Neural cell (in vitro differentiated cells): ENCODE data around the gene P2RX6. TPM values are rescaled to one million over a fixed set of nuclear protein-coding genes. Genes with fewer than 3 reads are reported as not detected.

Source experiments
- H2AFZ ChIP-seq: fragments of 200-600, 300-800 bp; sonication (generic), shearing (Covaris generic); 2 replicates; pipeline ENCODE4 v1.6.0; 2014; ENCODE audit warnings: low read depth, mild to moderate bottlenecking, antibody characterized with exemption, low read length, moderate library complexity
- H3F3A ChIP-seq: fragments of 200-600 bp; shearing (Covaris generic); 2 replicates; pipeline ENCODE4 v1.6.1; 2016; ENCODE audit warnings: mild to moderate bottlenecking, moderate library complexity, mixed read lengths, antibody characterized with exemption, low read length; ENCODE audit not compliant: insufficient read depth, poor library complexity, severe bottlenecking
- H3K27ac ChIP-seq: fragments of 200-600, 300-800 bp; sonication (generic), shearing (Covaris generic); 2 replicates; pipeline ENCODE4 v1.5.1; 2014; ENCODE audit warnings: mild to moderate bottlenecking, low read length, moderate library complexity
- H3K27me3 ChIP-seq: fragments of 300-800, 200-600 bp; sonication (generic), shearing (Covaris generic); 2 replicates; pipeline ENCODE4 v1.6.0; 2014; ENCODE audit warnings: mild to moderate bottlenecking, low read depth, low read length, moderate library complexity; ENCODE audit not compliant: insufficient read depth
- H3K36me3 ChIP-seq: fragments of 300-800, 200-600 bp; sonication (generic), shearing (Covaris generic); 2 replicates; pipeline ENCODE4 v1.5.1; 2014; ENCODE audit warnings: mild to moderate bottlenecking, antibody characterized with exemption, low read length, moderate library complexity; ENCODE audit not compliant: insufficient read depth
- H3K4me2 ChIP-seq: fragments of 300-800, 200-600 bp; sonication (generic), shearing (Covaris generic); 2 replicates; pipeline ENCODE4 v1.6.0; 2014; ENCODE audit warnings: mild to moderate bottlenecking, low read length
- H3K4me3 ChIP-seq: fragments of 300-800, 200-600 bp; sonication (generic), shearing (Covaris generic); 2 replicates; pipeline ENCODE4 v1.5.1; 2014; ENCODE audit warnings: mild to moderate bottlenecking, low read length, moderate library complexity
- H3K79me2 ChIP-seq: fragments of 200-600 bp; shearing (Covaris generic); replicated peaks from 2 replicates; pipeline ENCODE4 v1.6.0; 2014; ENCODE audit warnings: mild to moderate bottlenecking, low read length, moderate library complexity; ENCODE audit not compliant: insufficient read depth
- H3K9ac ChIP-seq: fragments of 300-800, 200-600 bp; sonication (generic), shearing (Covaris generic); 2 replicates; pipeline ENCODE4 v1.6.1; 2016; ENCODE audit warnings: mild to moderate bottlenecking, low read length, mixed read lengths
- H3K9me2 ChIP-seq: fragments of 200-600 bp; shearing (Covaris generic); 2 replicates; pipeline ENCODE4 v1.6.1; 2016; ENCODE audit warnings: mild to moderate bottlenecking, low read length, mixed read lengths; ENCODE audit not compliant: insufficient read depth
- H3K9me3 ChIP-seq: fragments of 200-600, 300-800 bp; sonication (generic), shearing (Covaris generic); 2 replicates; pipeline ENCODE4 v1.6.1; 2016; ENCODE audit warnings: mild to moderate bottlenecking, mixed run types, low read length, moderate library complexity, mixed read lengths
- H4K20me1 ChIP-seq: fragments of 200-600 bp; shearing (Covaris generic); 2 replicates; pipeline ENCODE4 v1.6.1; 2016; ENCODE audit warnings: mild to moderate bottlenecking, mixed run types; ENCODE audit not compliant: insufficient read depth
- CTCF ChIP-seq: fragments of 450-650 bp; IDR thresholded peaks from 2 replicates; pipeline ENCODE4 v1.5.1; 2014; ENCODE audit warnings: antibody characterized with exemption, mild to moderate bottlenecking, moderate library complexity; ENCODE audit not compliant: poor library complexity, severe bottlenecking
- EZH2 ChIP-seq: fragments of 200-600, 300-800 bp; shearing (Covaris generic), sonication (generic); IDR thresholded peaks from 2 replicates; pipeline ENCODE4 v1.6.1; 2014; ENCODE audit warnings: antibody characterized with exemption, low read length, borderline replicate concordance, mild to moderate bottlenecking; ENCODE audit not compliant: insufficient read depth, poor library complexity, severe bottlenecking
- MXI1 ChIP-seq: fragments of 450-650 bp; conservative IDR thresholded peaks from 2 replicates; pipeline ENCODE4 v1.6.1; 2014; ENCODE audit warnings: antibody characterized with exemption, mild to moderate bottlenecking; ENCODE audit not compliant: poor library complexity, severe bottlenecking
- POLR2AphosphoS5 ChIP-seq: IDR thresholded peaks from 2 replicates; pipeline ENCODE4 v1.6.1; 2012
- RAD21 ChIP-seq: fragments of 450-650 bp; conservative IDR thresholded peaks from 2 replicates; pipeline ENCODE4 v1.6.1; 2014; ENCODE audit warnings: antibody characterized with exemption, mild to moderate bottlenecking, moderate library complexity
- SMC3 ChIP-seq: fragments of 450-650 bp; conservative IDR thresholded peaks from 2 replicates; pipeline ENCODE4 v1.6.1; 2014; ENCODE audit warnings: antibody characterized with exemption, mild to moderate bottlenecking, moderate library complexity; ENCODE audit not compliant: poor library complexity
- TAF1 ChIP-seq: IDR thresholded peaks from 2 replicates; pipeline ENCODE4 v1.6.1; 2012; ENCODE audit warnings: low read depth
- polyA plus RNA-seq: library from polyadenylated mRNA; depleted of rRNA; stranded (reverse); fragments of >200 nt; gene quantifications from 2 replicates; pipeline ENCODE4 v1.2.3, GENCODE V29; 2014
- TF ChIP-seq, protein P1 (sequence below): IDR thresholded peaks from 2 replicates; pipeline ENCODE4 v1.6.1; 2012; ENCODE audit warnings: borderline replicate concordance

P2RX6 gene
- polyA plus RNA-seq, 1 donor from 2014 or later, result 0.17 TPM

- Histone ChIP-seq H3K36me3 (no peaks in the 10 kb centered on the region), H3F3A (no peaks in the 10 kb centered on the region), H3K9ac (peak overlapping the region; percentile 83), H3K4me2 (peak overlapping the region; percentile 84), H3K4me3 (peak overlapping the region; percentile 98), H4K20me1 (no peaks in the 10 kb centered on the region), H3K27me3 (no peaks in the 10 kb centered on the region), H2AFZ (peak overlapping the region; percentile 81), H3K79me2 (no peaks in the 10 kb centered on the region), H3K9me3 (no peaks in the 10 kb centered on the region), H3K9me2 (no peaks in the 10 kb centered on the region), H3K27ac (peak overlapping the region; percentile 90)
- TF ChIP-seq RAD21, result no peak
- no peak for TF ChIP-seq TAF1
- no peak for TF ChIP-seq SMC3
- TF ChIP-seq, protein P1, sequence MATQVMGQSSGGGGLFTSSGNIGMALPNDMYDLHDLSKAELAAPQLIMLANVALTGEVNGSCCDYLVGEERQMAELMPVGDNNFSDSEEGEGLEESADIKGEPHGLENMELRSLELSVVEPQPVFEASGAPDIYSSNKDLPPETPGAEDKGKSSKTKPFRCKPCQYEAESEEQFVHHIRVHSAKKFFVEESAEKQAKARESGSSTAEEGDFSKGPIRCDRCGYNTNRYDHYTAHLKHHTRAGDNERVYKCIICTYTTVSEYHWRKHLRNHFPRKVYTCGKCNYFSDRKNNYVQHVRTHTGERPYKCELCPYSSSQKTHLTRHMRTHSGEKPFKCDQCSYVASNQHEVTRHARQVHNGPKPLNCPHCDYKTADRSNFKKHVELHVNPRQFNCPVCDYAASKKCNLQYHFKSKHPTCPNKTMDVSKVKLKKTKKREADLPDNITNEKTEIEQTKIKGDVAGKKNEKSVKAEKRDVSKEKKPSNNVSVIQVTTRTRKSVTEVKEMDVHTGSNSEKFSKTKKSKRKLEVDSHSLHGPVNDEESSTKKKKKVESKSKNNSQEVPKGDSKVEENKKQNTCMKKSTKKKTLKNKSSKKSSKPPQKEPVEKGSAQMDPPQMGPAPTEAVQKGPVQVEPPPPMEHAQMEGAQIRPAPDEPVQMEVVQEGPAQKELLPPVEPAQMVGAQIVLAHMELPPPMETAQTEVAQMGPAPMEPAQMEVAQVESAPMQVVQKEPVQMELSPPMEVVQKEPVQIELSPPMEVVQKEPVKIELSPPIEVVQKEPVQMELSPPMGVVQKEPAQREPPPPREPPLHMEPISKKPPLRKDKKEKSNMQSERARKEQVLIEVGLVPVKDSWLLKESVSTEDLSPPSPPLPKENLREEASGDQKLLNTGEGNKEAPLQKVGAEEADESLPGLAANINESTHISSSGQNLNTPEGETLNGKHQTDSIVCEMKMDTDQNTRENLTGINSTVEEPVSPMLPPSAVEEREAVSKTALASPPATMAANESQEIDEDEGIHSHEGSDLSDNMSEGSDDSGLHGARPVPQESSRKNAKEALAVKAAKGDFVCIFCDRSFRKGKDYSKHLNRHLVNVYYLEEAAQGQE, result no peak
- TF ChIP-seq MXI1, result no peak
- TF ChIP-seq CTCF, result no peak
- TF ChIP-seq POLR2AphosphoS5, result no peak
Observed at GRCh38 chr22:20982563-20982882, 32.4 kb upstream of the P2RX6 start.

- Histone ChIP-seq H4K20me1 (no peaks in the 10 kb centered on the region), H3K9ac (peak overlapping the region; percentile 83), H2AFZ (no peak overlapping the region), H3K27me3 (no peaks in the 10 kb centered on the region), H3K4me2 (peak overlapping the region; percentile 84), H3K9me3 (no peaks in the 10 kb centered on the region), H3K36me3 (no peaks in the 10 kb centered on the region), H3F3A (no peaks in the 10 kb centered on the region), H3K27ac (no peak overlapping the region), H3K79me2 (no peaks in the 10 kb centered on the region), H3K4me3 (peak overlapping the region; percentile 98), H3K9me2 (no peaks in the 10 kb centered on the region)
- TF ChIP-seq CTCF, result no peak
- TF ChIP-seq RAD21, result no peak
- no peak for TF ChIP-seq TAF1
- no peak for TF ChIP-seq SMC3
- no peak for TF ChIP-seq EZH2
- TF ChIP-seq MXI1, result no peak
- TF ChIP-seq, protein P1, result no peak
Observed at GRCh38 chr22:20983081-20983771, 31.7 kb upstream of the P2RX6 start.
